H9 (cell line): ENCODE results near the gene PXK. TPM values are rescaled to one million over a fixed set of nuclear protein-coding genes. Genes with fewer than 3 reads are reported as not detected.

Experiments
- DNase-seq: peaks from one replicate; pipeline ENCODE4 v3.0.0-alpha.2; 2017
- H2AFZ ChIP-seq: one replicate; pipeline ENCODE4 v1.6.1; 2013; ENCODE audit warnings: mild to moderate bottlenecking, low read length, control low read depth, moderate library complexity
- H2AK5ac ChIP-seq: 2 replicates; pipeline ENCODE4 v1.6.1; 2013; ENCODE audit warnings: low read length, control low read depth, mixed read lengths; ENCODE audit not compliant: insufficient read length
- H2BK120ac ChIP-seq: one replicate; pipeline ENCODE4 v1.6.1; 2013; ENCODE audit warnings: low read depth, mild to moderate bottlenecking, low read length, control low read depth, inconsistent platforms; ENCODE audit not compliant: poor library complexity, severe bottlenecking
- H2BK12ac ChIP-seq: 2 replicates; pipeline ENCODE4 v1.6.1; 2013; ENCODE audit warnings: low read length, control low read depth, mixed read lengths, low read depth; ENCODE audit not compliant: insufficient read length
- H2BK15ac ChIP-seq: 2 replicates; pipeline ENCODE4 v1.6.1; 2013; ENCODE audit warnings: low read depth, low read length, control low read depth
- H2BK20ac ChIP-seq: one replicate; pipeline ENCODE4 v1.6.1; 2013; ENCODE audit warnings: low read depth, mild to moderate bottlenecking, low read length, control low read depth, inconsistent platforms; ENCODE audit not compliant: poor library complexity, severe bottlenecking
- H2BK5ac ChIP-seq: 2 replicates; pipeline ENCODE4 v1.6.1; 2013; ENCODE audit warnings: low read length, control low read depth, mixed read lengths; ENCODE audit not compliant: insufficient read length
- H3K14ac ChIP-seq: 2 replicates; pipeline ENCODE4 v1.6.1; 2013; ENCODE audit warnings: low read length, control low read depth; ENCODE audit not compliant: insufficient read depth
- H3K18ac ChIP-seq: 2 replicates; pipeline ENCODE4 v1.6.1; 2013; ENCODE audit warnings: low read depth, mild to moderate bottlenecking, mixed read lengths, low read length, control low read depth; ENCODE audit not compliant: insufficient read length
- H3K23ac ChIP-seq: 2 replicates; pipeline ENCODE4 v1.6.1; 2013; ENCODE audit warnings: low read length, control low read depth, mixed read lengths, low read depth; ENCODE audit not compliant: insufficient read length
- H3K23me2 ChIP-seq: 2 replicates; pipeline ENCODE4 v1.6.1; 2013; ENCODE audit warnings: low read depth, mild to moderate bottlenecking, mixed read lengths, low read length, control low read depth; ENCODE audit not compliant: insufficient read length, poor library complexity, severe bottlenecking
- H3K27ac ChIP-seq: 2 replicates; pipeline ENCODE4 v1.5.1; 2013; ENCODE audit warnings: low read length, control low read depth, mixed read lengths, low read depth; ENCODE audit not compliant: insufficient read length
- H3K27me3 ChIP-seq: 2 replicates; pipeline ENCODE4 v1.6.1; 2013; ENCODE audit warnings: low read length, control low read depth, inconsistent platforms; ENCODE audit not compliant: insufficient read depth
- H3K4ac ChIP-seq: 2 replicates; pipeline ENCODE4 v1.6.1; 2013; ENCODE audit warnings: low read depth, mild to moderate bottlenecking, control low read depth, inconsistent platforms, low read length, moderate library complexity
- H3K4me1 ChIP-seq: 2 replicates; pipeline ENCODE4 v1.6.1; 2013; ENCODE audit warnings: low read length, control low read depth, inconsistent platforms; ENCODE audit not compliant: insufficient read depth
- H3K4me2 ChIP-seq: 2 replicates; pipeline ENCODE4 v1.6.1; 2013; ENCODE audit warnings: low read length, control low read depth, mixed read lengths; ENCODE audit not compliant: insufficient read length, insufficient read depth
- H3K56ac ChIP-seq: 2 replicates; pipeline ENCODE4 v1.6.1; 2013; ENCODE audit warnings: low read depth, mild to moderate bottlenecking, mixed read lengths, low read length, control low read depth; ENCODE audit not compliant: insufficient read length
- H3K79me1 ChIP-seq: 2 replicates; pipeline ENCODE4 v1.6.1; 2013; ENCODE audit warnings: low read depth, mild to moderate bottlenecking, moderate library complexity, low read length, control low read depth, inconsistent platforms; ENCODE audit not compliant: insufficient read depth, poor library complexity, severe bottlenecking
- H3K79me2 ChIP-seq: 2 replicates; pipeline ENCODE4 v1.6.1; 2013; ENCODE audit warnings: low read length, control low read depth, inconsistent platforms; ENCODE audit not compliant: insufficient read depth
- H3K9ac ChIP-seq: 2 replicates; pipeline ENCODE4 v1.6.1; 2013; ENCODE audit warnings: low read length, control low read depth, mixed read lengths; ENCODE audit not compliant: insufficient read length; ENCODE audit errors: extremely low read depth
- H3K9me3 ChIP-seq: one replicate; pipeline ENCODE4 v1.6.1; 2013; ENCODE audit warnings: low read depth, low read length, inconsistent platforms; ENCODE audit not compliant: control insufficient read depth
- H3T11ph ChIP-seq: one replicate; pipeline ENCODE4 v1.6.1; 2013; ENCODE audit warnings: mild to moderate bottlenecking, low read length, control low read depth, inconsistent platforms
- H4K20me1 ChIP-seq: one replicate; pipeline ENCODE4 v1.6.1; 2013; ENCODE audit not compliant: control insufficient read depth, insufficient read length, insufficient read depth
- H4K5ac ChIP-seq: 2 replicates; pipeline ENCODE4 v1.6.1; 2013; ENCODE audit warnings: low read depth, mild to moderate bottlenecking, mixed read lengths, low read length, control low read depth; ENCODE audit not compliant: insufficient read length
- H4K8ac ChIP-seq: replicated peaks from 2 replicates; pipeline ENCODE4 v1.6.1; 2013; ENCODE audit warnings: low read length, control low read depth, mixed read lengths, low read depth; ENCODE audit not compliant: insufficient read length
- H4K91ac ChIP-seq: 2 replicates; pipeline ENCODE4 v1.6.1; 2013; ENCODE audit warnings: low read depth, mild to moderate bottlenecking, moderate library complexity, mixed read lengths, low read length, control low read depth; ENCODE audit not compliant: insufficient read length
- H3K27ac Mint-ChIP-seq, 3 experiments: 2 replicates in 2 of 3; 3 replicates in 1 of 3; pipeline ENCODE4 v1.8.0; 2020 to 2021; ENCODE audit warnings: mixed read lengths in 3 of 3, mild to moderate bottlenecking in 1 of 3, moderate library complexity in 1 of 3
- H3K27me3 Mint-ChIP-seq: 2 replicates; pipeline ENCODE4 v1.8.0; 2021; ENCODE audit warnings: low read depth, mild to moderate bottlenecking, moderate library complexity, mixed read lengths
- H3K36me3 Mint-ChIP-seq, 3 experiments: 2 replicates in 2 of 3; 3 replicates in 1 of 3; pipeline ENCODE4 v1.8.0; 2020 to 2021; ENCODE audit warnings: low read depth in 3 of 3, mixed read lengths in 3 of 3; ENCODE audit not compliant: insufficient read depth in 1 of 3
- H3K4me1 Mint-ChIP-seq, 2 experiments: 2 replicates each; pipeline ENCODE4 v1.8.0; 2020; ENCODE audit warnings: mixed read lengths in 2 of 2
- H3K4me3 Mint-ChIP-seq, 2 experiments: 2 replicates in 1 of 2; 3 replicates in 1 of 2; pipeline ENCODE4 v1.8.0; 2020 to 2021; ENCODE audit warnings: mild to moderate bottlenecking in 2 of 2, mixed read lengths in 2 of 2, moderate library complexity in 1 of 2
- H3K9me3 Mint-ChIP-seq, 2 experiments: 2 replicates in 1 of 2; 3 replicates in 1 of 2; pipeline ENCODE4 v1.8.0; 2020; ENCODE audit warnings: mild to moderate bottlenecking in 2 of 2, mixed read lengths in 2 of 2, moderate library complexity in 1 of 2
- CTCF ChIP-seq: fragments of 200-600 bp; sonication (generic); conservative IDR thresholded peaks from 3 replicates; pipeline ENCODE4 v1.8.0; 2021; ENCODE audit warnings: antibody characterized with exemption, mild to moderate bottlenecking
- WGBS: extraction: QIAGEN DNeasy Blood & Tissue Kit; methylation state at CpG from one replicate; pipeline ENCODE4 v1.1.7; 2013; ENCODE audit warnings: missing lambda C conversion rate, low lambda C conversion rate, mixed read lengths; ENCODE audit not compliant: insufficient read length; ENCODE audit errors: extremely low coverage; 5-methylcytosine and 5-hydroxymethylcytosine counted together
- total RNA-seq: library from RNA; stranded (reverse); gene quantifications from 2 replicates; pipeline ENCODE4 v1.2.1, GENCODE V29; 2021

The PXK gene
- total RNA-seq, 1 experiment from 2014 or later: 3.3 TPM

DNA sequence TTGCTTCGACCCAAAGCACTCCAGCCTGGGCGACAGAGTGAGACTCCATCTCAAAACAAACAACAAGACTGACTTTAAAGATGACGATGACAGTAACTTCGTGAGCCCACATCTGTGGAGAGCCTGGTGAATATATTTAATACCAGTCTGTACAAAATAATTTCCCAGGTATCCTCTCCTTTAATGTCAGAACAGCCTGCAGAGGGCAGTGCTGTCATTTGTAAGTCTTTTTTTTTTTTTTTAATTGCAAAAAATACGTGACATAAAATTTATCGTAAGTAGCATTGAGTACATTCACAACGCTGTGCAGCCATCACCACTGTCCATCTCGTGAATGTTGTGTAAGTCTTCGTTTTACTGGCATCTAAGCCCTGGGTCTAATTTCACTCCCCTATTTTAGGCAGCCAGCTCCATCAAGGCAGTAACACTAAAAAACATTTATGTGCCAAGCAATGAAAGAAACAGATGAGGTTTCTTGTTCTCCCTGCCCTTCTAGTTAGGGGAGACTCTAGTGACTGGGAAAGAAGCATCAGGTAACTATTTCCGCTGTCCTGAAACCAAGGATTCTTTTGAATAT is 25.0 kb upstream of the PXK start:
- Histone ChIP-seq H2BK120ac (no peak overlapping the region), H3K14ac (no peak overlapping the region; the same call in 1 of the 2 replicates), H3K9me3 (no peaks in the 10 kb centered on the region), H3K18ac (no peak overlapping the region), H3T11ph (no peak overlapping the region), H2BK15ac (no peak overlapping the region), H3K27ac (no peak overlapping the region), H3K23me2 (peaks cover 6% of the 10 kb centered on the region), H2BK5ac (no peak overlapping the region), H4K20me1 (peaks cover 4% of the 10 kb centered on the region), H4K8ac (no peak overlapping the region), H2BK12ac (no peak overlapping the region), H3K4me1 (no peaks in the 10 kb centered on the region), H3K27me3 (no peaks in the 10 kb centered on the region), H4K5ac (no peak overlapping the region), H2BK20ac (no peak overlapping the region), H3K9ac (peak overlapping the region; percentile 97), H3K79me2 (peaks cover 25% of the 10 kb centered on the region), H4K91ac (no peak overlapping the region), H3K56ac (no peak overlapping the region), H3K79me1 (peaks cover 12% of the 10 kb centered on the region), H2AFZ (no peak overlapping the region), H2AK5ac (no peak overlapping the region), H3K4me2 (peak overlapping the region; percentile 100), H3K23ac (no peak overlapping the region), H3K4ac (no peak overlapping the region)
- H3K4me1 Mint-ChIP-seq: peaks cover 14 to 15% of the 10 kb centered on the region in 2 experiments
- peak overlapping the region; percentile 97 to 99; a peak in 4 of 5 replicates for H3K4me3 Mint-ChIP-seq
- H3K27ac Mint-ChIP-seq: no peak overlapping the region; a peak in 1 of 7 replicates
- peaks cover 25 to 45% (median 35%) of the 10 kb centered on the region in 3 experiments for H3K36me3 Mint-ChIP-seq
- no peak for DNase-seq
- no peaks in the 10 kb centered on the region for H3K9me3 Mint-ChIP-seq
- TF ChIP-seq CTCF: peak; percentile 71
- H3K27me3 Mint-ChIP-seq: peaks cover 13% of the 10 kb centered on the region
- no CpG with 5 or more reads among the region's 10 CpGs for WGBS
